ENCODE results near the gene SSBP1. TPM values are rescaled to one million over a fixed set of nuclear protein-coding genes. Genes with fewer than 3 reads are reported as not detected.

Gene SSBP1
- total RNA-seq, 1 experiment from 2014 or later = 245 TPM

DNA sequence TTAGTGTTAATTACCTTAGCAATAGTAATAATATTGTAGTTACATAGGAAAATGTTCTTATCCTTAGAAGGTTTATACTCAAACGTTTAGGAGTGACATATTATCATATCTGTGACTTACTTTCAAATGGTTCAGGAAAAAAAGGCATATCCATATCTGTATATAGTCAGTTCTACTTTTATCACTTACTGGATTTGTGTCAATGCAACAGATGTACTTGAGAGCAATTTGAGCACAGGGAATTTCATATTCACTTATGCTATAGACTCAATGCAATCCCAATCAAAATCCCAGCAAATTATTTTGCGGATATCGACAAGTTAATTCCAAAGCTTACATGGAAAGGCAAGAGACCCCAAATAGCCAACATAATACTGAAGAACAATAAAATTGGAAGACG lies 46.2 kb upstream of the SSBP1 start (continued):
- TF ChIP-seq, protein P1, sequence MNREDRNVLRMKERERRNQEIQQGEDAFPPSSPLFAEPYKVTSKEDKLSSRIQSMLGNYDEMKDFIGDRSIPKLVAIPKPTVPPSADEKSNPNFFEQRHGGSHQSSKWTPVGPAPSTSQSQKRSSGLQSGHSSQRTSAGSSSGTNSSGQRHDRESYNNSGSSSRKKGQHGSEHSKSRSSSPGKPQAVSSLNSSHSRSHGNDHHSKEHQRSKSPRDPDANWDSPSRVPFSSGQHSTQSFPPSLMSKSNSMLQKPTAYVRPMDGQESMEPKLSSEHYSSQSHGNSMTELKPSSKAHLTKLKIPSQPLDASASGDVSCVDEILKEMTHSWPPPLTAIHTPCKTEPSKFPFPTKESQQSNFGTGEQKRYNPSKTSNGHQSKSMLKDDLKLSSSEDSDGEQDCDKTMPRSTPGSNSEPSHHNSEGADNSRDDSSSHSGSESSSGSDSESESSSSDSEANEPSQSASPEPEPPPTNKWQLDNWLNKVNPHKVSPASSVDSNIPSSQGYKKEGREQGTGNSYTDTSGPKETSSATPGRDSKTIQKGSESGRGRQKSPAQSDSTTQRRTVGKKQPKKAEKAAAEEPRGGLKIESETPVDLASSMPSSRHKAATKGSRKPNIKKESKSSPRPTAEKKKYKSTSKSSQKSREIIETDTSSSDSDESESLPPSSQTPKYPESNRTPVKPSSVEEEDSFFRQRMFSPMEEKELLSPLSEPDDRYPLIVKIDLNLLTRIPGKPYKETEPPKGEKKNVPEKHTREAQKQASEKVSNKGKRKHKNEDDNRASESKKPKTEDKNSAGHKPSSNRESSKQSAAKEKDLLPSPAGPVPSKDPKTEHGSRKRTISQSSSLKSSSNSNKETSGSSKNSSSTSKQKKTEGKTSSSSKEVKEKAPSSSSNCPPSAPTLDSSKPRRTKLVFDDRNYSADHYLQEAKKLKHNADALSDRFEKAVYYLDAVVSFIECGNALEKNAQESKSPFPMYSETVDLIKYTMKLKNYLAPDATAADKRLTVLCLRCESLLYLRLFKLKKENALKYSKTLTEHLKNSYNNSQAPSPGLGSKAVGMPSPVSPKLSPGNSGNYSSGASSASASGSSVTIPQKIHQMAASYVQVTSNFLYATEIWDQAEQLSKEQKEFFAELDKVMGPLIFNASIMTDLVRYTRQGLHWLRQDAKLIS (CRISPR knock-in tag; IDR thresholded peaks at IDR 0.05; ENCODE audit: borderline replicate concordance) = no peak
- TF ChIP-seq TP53 (CRISPR knock-in tag; IDR thresholded peaks at IDR 0.05) (no peak), ZNF416 (CRISPR knock-in tag; IDR thresholded peaks at IDR 0.05) (no peak), SMAD4 (CRISPR knock-in tag; IDR thresholded peaks at IDR 0.05) (no peak), KAT7 (CRISPR knock-in tag; IDR thresholded peaks at IDR 0.05; ENCODE audit: borderline replicate concordance) (no peak)

DNA sequence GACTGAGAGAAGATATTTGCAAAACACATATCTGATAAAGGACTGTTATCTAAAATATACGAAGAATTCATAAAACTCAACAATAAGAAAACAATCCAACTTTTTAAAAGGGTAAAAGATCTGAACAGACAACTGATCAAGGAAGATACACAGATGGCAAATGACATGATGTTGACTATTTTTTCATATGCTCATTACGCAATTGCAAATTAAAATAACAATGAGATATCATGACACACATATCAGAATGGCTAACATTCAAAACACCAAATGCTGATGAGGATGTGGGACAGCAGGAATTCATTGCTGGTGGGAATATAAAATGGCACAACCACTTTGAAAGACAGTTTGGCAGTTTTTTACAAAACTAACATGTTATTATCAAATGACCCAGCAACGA lies 45.1 kb upstream of the SSBP1 start:
- no peaks in the 10 kb centered on the region for H3K36me3 Mint-ChIP-seq
- peaks cover 48% of the 10 kb centered on the region for H3K4me1 Mint-ChIP-seq
- H3K27ac Mint-ChIP-seq = no peak overlapping the region
- H3K27me3 Mint-ChIP-seq (ENCODE audit: low read depth) = no peaks in the 10 kb centered on the region
- no peak for DNase-seq (ENCODE audit: low spot score)
- ChIA-PET POLR2A (no interaction called here), CTCF (interaction anchor here (1.9 kb wide), 1 partner anchor 19 kb away, joined by 5 read pairs; no protein-coding TSS in a partner anchor)
- H3K9me3 Mint-ChIP-seq = no peaks in the 10 kb centered on the region
- H3K4me3 Mint-ChIP-seq = no peak overlapping the region
- no peak for ATAC-seq
- TF ChIP-seq, protein P2, sequence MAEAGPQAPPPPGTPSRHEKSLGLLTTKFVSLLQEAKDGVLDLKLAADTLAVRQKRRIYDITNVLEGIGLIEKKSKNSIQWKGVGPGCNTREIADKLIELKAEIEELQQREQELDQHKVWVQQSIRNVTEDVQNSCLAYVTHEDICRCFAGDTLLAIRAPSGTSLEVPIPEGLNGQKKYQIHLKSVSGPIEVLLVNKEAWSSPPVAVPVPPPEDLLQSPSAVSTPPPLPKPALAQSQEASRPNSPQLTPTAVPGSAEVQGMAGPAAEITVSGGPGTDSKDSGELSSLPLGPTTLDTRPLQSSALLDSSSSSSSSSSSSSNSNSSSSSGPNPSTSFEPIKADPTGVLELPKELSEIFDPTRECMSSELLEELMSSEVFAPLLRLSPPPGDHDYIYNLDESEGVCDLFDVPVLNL (CRISPR knock-in tag; IDR thresholded peaks at IDR 0.05; ENCODE audit: borderline replicate concordance, low read depth) = no peak
- TF ChIP-seq NFE2L1 (CRISPR knock-in tag; IDR thresholded peaks at IDR 0.05) (no peak), ATF1 (CRISPR knock-in tag; IDR thresholded peaks at IDR 0.05) (no peak), HMGA2 (CRISPR knock-in tag; IDR thresholded peaks at IDR 0.05) (no peak), ZNF263 (CRISPR knock-in tag; IDR thresholded peaks at IDR 0.05; ENCODE audit: low read depth) (no peak), CREM (CRISPR knock-in tag; IDR thresholded peaks at IDR 0.05) (no peak), NR2C2 (CRISPR knock-in tag; IDR thresholded peaks at IDR 0.05) (no peak), NR3C1 (CRISPR knock-in tag; conservative IDR thresholded peaks at IDR 0.05; ENCODE audit: low read depth) (no peak), ZBTB21 (CRISPR knock-in tag; IDR thresholded peaks at IDR 0.05; ENCODE audit: borderline replicate concordance) (no peak), KAT7 (CRISPR knock-in tag; IDR thresholded peaks at IDR 0.05; ENCODE audit: borderline replicate concordance) (no peak), RELA (CRISPR knock-in tag; IDR thresholded peaks at IDR 0.05; ENCODE audit: borderline replicate concordance) (no peak), SOX15 (CRISPR knock-in tag; IDR thresholded peaks at IDR 0.05) (no peak), EMX1 (CRISPR knock-in tag; IDR thresholded peaks at IDR 0.05) (no peak), ZNF416 (CRISPR knock-in tag; IDR thresholded peaks at IDR 0.05) (no peak)
- TF ChIP-seq, protein P3, sequence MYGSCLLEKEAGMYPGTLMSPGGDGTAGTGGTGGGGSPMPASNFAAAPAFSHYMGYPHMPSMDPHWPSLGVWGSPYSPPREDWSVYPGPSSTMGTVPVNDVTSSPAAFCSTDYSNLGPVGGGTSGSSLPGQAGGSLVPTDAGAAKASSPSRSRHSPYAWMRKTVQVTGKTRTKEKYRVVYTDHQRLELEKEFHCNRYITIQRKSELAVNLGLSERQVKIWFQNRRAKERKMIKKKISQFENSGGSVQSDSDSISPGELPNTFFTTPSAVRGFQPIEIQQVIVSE (CRISPR knock-in tag; IDR thresholded peaks at IDR 0.05; ENCODE audit: borderline replicate concordance) = no peak
- TF ChIP-seq, protein P4, sequence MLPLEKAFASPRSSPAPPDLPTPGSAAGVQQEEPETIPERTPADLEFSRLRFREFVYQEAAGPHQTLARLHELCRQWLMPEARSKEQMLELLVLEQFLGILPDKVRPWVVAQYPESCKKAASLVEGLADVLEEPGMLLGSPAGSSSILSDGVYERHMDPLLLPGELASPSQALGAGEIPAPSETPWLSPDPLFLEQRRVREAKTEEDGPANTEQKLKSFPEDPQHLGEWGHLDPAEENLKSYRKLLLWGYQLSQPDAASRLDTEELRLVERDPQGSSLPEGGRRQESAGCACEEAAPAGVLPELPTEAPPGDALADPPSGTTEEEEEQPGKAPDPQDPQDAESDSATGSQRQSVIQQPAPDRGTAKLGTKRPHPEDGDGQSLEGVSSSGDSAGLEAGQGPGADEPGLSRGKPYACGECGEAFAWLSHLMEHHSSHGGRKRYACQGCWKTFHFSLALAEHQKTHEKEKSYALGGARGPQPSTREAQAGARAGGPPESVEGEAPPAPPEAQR (CRISPR knock-in tag; IDR thresholded peaks at IDR 0.05) = no peak
- TF ChIP-seq, protein P5, sequence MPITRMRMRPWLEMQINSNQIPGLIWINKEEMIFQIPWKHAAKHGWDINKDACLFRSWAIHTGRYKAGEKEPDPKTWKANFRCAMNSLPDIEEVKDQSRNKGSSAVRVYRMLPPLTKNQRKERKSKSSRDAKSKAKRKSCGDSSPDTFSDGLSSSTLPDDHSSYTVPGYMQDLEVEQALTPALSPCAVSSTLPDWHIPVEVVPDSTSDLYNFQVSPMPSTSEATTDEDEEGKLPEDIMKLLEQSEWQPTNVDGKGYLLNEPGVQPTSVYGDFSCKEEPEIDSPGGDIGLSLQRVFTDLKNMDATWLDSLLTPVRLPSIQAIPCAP (CRISPR knock-in tag; IDR thresholded peaks at IDR 0.05) = no peak
- TF ChIP-seq, protein P6, sequence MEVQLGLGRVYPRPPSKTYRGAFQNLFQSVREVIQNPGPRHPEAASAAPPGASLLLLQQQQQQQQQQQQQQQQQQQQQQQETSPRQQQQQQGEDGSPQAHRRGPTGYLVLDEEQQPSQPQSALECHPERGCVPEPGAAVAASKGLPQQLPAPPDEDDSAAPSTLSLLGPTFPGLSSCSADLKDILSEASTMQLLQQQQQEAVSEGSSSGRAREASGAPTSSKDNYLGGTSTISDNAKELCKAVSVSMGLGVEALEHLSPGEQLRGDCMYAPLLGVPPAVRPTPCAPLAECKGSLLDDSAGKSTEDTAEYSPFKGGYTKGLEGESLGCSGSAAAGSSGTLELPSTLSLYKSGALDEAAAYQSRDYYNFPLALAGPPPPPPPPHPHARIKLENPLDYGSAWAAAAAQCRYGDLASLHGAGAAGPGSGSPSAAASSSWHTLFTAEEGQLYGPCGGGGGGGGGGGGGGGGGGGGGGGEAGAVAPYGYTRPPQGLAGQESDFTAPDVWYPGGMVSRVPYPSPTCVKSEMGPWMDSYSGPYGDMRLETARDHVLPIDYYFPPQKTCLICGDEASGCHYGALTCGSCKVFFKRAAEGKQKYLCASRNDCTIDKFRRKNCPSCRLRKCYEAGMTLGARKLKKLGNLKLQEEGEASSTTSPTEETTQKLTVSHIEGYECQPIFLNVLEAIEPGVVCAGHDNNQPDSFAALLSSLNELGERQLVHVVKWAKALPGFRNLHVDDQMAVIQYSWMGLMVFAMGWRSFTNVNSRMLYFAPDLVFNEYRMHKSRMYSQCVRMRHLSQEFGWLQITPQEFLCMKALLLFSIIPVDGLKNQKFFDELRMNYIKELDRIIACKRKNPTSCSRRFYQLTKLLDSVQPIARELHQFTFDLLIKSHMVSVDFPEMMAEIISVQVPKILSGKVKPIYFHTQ (CRISPR knock-in tag; IDR thresholded peaks at IDR 0.05) = no peak
- TF ChIP-seq, protein P7, sequence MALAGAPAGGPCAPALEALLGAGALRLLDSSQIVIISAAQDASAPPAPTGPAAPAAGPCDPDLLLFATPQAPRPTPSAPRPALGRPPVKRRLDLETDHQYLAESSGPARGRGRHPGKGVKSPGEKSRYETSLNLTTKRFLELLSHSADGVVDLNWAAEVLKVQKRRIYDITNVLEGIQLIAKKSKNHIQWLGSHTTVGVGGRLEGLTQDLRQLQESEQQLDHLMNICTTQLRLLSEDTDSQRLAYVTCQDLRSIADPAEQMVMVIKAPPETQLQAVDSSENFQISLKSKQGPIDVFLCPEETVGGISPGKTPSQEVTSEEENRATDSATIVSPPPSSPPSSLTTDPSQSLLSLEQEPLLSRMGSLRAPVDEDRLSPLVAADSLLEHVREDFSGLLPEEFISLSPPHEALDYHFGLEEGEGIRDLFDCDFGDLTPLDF (CRISPR knock-in tag; IDR thresholded peaks at IDR 0.05) = no peak

All from WTC11 (cell line).